CD1c-positive myeloid dendritic cell (primary cell): ENCODE data around the gene DIP2C.
"Not testable (repeated sequence)": the region's sequence is repeated elsewhere in the genome, so short reads cannot be mapped to it uniquely, and the experiment has no call there.

Source experiments
- DNase-seq: peaks from one replicate; pipeline ENCODE4 v3.0.0-alpha.2; 2016; ENCODE audit errors: extremely low spot score

The DIP2C gene

DNA sequence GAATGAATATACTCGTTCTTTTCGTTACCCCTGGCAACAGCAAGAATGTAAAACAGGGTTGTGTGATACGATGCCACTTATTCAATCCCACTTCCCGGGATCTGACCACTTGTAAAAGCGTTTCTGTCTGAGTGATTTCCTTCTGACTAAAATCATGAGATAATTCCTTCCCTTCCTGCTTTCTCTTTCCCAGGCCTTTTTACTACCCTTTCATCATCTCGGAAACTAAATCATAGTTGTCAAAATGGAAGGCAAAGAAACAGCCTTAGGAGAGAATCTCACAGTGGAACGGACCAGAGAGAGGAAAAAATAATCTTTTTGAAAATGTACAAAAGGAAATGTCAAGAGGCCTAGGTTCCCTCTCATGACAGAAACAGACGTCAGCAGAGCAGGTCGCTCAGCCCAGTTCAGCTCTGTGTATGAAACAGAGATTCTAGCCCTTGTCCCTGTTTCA is 29.8 kb downstream of the DIP2C start:
- DNase-seq = no peak

DNA sequence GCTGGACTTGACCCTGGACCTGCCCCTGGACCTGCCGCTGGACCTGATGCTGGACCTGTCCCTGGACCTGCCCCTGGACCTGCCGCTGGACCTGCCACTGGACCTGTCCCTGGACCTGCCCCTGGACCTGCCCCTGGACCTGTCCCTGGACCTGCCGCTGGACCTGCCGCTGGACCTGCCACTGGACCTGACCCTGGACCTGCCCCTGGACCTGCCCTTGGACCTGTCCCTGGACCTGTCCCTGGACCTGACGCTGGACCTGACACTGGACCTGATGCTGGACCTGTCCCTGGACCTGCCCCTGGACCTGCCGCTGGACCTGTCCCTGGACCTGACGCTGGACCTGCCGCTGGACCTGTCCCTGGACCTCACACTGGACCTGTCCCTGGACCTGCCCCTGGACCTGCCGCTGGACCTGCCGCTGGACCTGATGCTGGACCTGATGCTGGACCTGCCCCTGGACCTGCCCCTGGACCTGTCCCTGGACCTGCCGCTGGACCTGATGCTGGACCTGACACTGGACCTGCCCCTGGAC is 31.6 kb downstream of the DIP2C start:
- DNase-seq = not testable (repeated sequence)

DNA sequence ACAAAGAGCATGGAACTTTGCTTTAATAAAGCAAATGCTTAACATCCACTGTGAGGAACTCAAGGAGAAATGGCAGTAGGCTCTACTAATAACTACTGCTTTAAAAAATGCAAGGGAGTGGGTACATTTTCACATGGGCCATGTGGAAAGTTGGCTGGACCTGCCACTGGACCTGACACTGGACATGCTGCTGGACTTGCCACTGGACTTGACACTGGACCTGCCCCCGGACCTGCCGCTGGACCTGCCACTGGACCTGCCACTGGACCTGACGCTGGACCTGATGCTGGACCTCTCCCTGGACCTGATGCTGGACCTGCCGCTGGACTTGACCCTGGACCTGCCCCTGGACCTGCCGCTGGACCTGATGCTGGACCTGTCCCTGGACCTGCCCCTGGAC is 32.6 kb downstream of the DIP2C start:
- no peak for DNase-seq

DNA sequence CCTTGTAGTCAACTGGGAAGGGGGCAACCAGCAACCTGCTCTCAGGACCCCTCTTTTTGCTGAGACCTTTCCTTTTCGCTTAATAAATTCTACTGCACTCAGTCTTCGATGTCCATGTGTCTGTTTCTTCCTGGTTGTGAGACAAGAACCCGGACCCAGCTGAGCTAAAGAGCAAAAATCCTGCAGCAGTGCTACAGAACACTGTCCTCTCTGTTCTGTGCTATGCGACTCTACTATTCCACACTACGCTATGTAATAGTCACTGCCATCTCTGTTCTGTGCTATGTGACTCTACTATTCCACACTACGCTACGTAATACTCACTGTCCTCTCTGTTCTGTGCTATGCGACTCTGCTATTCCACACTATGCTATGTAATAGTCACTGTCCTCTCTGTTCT is 34.3 kb downstream of the DIP2C start:
- no peak for DNase-seq

DNA sequence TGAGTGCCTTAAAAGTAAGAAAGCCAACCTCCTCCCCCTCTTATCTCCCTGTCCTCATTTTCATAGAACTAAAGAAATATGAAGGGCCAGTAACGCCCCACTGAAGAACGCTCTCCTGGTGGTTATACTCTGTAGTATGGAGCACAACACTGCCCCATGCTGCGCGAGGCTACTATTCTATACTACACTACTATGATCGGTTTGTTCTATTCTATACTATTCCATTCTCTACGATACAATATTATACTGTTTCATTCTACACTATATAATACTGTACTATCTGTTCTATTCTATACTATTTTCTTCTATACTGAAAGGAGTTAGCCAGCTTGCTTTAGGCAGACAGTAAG is 34.8 kb downstream of the DIP2C start:
- DNase-seq = no peak

DNA sequence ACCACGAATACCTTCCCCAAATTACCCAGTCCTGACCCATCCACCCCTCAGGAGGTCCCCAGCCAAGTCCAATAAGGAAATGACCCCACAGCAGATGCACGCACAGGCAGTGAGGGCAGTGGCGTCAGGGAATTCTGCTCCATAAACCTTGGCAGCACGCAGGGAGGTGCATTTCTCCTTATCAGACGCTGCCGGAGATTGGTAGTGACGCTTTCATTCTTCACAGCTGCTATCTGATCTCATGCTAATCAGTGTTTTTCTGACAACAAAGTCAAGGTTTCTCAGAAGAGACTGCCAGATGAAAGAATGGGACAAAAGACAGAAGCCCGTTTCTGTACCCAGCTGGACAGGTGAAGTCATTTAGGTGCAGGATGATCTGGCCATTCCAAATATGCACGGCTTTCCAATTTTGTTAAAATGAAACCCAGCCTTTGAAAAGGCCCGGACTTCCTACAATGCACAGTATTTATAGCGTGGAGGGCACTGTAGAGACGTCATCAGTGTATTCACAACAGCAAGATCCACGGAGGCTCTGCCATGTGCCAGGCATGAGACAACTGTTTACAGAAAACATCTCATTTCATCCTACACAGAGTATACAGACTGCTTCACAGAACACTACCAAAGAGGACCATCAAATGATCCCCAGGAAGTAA is 35.3 kb downstream of the DIP2C start:
- no peak for DNase-seq

DNA sequence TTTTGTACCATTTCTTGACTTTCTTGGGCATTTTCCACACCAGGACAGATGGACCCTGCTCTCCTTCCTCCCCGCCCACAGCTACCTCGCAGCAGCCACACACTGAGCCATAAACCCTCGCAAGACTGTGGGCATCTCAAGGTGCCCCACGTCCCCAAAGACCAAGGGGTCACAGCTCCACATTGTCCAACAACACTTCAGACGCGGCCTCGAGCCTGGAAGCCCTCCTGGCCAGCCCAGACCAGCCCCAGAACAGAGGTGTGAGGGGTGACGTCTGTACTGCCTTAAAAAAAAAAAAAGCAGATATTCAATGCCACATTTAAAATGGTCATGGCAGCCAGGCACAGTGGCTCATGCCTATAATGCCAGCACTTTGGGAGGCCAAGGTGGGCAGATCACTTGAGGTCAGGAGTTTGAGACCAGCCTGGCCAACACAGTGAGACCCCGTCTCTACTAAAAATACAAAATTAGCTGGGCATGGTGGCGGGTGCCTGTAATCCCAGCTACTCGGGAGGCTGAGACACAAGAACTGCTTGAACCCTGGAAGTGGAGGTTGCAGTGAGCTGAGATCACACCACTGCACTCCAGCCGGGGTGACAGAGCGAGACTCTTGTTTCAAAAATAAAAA is 36.5 kb downstream of the DIP2C start:
- not testable (repeated sequence) for DNase-seq

DNA sequence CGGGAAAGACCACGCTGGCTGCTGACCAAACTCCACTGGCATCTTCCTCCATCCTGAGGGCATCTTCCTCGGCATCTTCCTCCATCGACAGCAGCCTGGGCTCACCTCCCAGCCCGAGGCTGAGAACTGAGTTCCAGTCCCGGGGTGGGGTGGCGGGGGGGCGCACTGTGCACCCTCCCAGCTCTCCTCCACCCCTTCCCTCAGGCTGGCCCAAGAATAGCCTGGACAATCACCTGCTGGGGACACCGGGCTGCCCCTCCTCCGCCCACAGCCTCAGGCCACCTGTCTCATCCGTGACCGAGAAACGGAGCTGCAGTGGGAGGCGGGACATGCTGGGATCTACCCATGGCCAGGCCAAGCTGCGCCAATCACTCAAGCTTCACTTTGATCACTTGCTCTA is 37.2 kb downstream of the DIP2C start:
- DNase-seq = no peak

DNA sequence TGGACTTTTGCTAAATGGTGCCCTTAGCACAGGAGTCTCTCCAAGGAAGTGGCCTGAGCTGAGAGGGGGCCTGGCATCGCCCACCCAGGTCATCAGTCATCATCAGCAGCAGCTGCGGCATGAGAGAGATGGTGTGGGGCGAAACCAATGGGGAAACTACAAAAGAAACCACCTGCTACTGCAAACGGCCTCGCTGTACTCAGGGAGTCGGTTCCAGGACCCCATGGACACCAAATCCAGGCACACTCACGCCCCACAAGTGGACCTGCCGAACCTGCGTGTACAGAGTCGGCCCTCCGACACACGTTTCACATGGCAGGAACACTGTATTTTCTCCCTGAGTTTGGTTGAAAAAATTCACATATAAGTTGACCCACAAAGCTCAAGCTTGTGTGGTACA is 37.8 kb downstream of the DIP2C start:
- no peak for DNase-seq

DNA sequence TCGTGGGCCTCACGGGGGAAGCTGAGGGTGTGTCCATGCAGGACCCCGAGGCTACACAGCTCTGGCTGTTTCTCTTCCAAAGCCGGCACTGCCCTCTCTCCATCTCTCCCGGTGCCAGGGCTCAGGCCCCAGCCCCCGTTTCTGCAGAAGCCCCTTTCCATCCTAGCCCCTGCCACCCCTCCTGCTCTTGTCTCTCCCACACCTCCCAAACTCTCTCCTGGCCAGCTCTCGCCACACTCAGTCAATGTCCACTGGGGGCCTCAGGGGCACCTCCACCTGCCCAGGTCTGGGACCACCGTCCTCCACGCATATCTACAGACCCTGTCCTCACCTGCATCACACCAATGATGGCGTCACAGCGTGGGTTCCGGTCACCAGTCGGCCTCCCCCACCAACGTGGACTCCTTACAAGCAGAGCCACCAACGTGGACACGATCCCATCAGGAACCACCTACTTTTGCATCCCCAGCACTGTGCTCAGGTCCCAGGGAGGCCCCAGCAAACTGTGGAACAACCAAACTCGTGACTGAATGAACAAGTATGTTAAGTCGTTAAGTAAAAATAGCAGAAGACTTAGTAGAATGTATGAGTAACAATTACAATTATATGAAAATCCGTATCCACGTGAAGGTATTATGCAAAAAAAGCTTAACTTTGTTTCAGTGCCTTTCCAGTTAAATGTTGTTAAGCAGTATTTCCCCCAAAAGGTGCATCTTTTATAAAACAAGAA is 38.4 kb downstream of the DIP2C start:
- DNase-seq = no peak

DNA sequence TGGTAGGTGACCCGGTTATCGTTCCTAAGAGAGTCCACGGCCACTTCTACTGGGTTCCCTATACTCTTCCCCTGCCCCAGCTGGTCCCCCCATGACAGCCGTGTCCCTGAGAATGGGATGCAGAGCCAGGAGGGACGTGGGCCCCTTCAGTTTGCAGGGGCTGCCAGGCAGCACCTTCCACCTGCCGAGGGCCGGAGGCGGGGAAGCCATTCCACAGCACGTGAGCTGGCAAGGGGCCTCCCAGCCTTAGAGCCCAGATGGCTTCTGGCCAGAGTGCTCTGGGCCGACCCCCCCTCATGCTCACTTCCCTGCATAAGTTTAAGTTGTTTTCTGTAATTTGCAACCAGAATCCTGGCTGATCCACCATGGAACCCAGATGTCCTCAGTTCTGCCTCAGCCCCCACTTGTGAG is 39.0 kb downstream of the DIP2C start:
- DNase-seq = no peak

DNA sequence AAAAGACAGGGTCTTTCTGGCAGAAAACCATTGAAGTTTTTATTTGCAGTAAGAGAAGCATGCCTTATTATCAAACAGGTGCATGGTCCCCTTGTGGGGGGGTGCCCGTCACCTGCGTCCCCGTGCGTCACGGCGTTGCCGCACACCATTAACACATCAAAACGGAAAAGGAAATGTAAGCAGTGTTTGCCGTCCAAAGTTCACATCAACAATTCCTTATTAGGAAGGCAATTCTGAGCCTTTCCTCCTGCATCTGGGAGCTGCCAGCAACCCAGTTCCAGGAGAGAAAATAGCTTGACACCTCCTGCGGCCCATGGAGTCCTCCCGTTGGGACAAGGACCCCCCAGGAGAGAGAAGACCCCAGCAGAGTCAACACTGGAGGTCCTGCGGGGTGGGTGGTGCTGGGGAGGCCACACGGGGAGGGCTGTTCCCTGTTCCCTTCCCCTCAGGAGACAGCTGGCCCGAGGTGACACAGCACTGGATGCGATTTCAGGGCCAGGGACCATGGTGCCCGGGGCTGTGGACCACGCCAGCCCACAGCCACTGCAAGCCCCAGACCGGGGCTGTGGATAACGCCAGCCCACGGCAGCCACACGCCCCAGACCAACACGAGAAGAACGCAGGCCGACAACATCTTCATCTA is 39.5 kb downstream of the DIP2C start:
- DNase-seq = no peak

DNA sequence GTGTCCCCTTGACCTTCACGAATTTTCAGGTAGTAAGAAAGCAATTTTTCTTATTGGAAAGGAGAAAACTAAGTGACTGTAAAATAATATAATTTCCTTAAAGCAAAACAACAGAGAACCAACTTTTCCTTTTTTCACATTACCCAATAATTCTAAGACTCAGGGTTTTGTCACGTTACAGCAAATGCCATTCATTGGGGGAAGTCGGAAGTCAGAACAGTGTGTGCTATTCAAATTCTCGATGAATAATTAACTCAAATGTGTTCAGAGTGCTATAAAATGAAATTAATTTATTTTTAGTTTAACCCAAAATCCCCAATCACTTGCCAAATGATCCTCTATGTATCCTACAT is 40.0 kb downstream of the DIP2C start:
- DNase-seq = no peak

DNA sequence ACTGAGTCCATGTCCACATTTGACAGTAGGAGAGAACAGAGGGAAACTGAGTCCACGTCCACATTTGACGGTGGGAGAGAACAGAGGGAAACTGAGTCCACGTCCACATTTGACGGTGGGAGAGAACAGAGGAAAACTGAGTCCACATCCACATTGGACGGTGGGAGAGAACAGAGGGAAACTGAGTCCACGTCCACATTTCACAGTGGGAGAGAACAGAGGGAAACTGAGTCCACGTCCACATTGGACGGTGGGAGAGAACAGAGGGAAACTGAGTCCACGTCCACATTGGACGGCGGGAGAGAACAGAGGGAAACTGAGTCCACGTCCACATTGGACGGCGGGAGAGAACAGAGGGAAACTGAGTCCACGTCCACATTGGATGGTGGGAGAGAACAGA is 42.4 kb downstream of the DIP2C start:
- not testable (repeated sequence) for DNase-seq

DNA sequence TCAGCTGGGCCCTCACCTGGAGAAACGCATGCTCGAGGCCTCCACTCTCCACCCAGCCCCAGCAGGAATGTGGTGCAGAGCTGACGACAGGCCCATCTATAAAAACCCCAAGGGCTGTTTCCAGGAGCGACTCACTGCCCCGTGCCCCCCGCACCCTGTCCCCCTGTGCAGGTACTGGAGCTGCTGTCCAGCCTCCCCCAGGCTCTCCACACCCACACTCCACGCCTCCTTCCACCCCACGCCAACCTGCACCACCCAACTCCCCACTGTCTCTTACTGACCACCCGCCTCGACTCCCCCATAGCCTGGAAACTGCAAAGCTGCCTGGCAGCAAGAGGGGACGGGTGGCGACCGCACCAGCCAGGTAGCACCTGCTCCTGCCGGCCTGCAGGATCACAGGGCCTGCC is 43.3 kb downstream of the DIP2C start:
- DNase-seq = no peak

DNA sequence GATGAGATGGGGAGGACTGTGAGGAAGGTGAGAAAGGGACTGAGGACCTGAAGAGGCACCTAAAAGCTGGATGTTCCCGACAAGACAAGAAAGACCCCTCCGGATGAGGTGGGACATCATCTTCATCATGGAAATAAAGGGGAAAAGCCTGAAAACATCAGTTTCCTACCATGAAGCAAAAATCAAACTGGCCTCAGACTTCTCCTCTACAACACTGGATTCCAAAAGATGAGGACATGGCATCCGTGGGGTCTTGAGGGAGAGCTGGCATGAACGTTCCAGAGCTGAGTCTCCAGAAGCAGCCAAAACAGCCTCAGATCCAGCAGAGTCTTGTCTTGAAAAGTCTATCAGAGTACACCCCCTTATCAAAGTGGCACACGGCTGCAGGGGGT is 44.5 kb downstream of the DIP2C start:
- no peak for DNase-seq

DNA sequence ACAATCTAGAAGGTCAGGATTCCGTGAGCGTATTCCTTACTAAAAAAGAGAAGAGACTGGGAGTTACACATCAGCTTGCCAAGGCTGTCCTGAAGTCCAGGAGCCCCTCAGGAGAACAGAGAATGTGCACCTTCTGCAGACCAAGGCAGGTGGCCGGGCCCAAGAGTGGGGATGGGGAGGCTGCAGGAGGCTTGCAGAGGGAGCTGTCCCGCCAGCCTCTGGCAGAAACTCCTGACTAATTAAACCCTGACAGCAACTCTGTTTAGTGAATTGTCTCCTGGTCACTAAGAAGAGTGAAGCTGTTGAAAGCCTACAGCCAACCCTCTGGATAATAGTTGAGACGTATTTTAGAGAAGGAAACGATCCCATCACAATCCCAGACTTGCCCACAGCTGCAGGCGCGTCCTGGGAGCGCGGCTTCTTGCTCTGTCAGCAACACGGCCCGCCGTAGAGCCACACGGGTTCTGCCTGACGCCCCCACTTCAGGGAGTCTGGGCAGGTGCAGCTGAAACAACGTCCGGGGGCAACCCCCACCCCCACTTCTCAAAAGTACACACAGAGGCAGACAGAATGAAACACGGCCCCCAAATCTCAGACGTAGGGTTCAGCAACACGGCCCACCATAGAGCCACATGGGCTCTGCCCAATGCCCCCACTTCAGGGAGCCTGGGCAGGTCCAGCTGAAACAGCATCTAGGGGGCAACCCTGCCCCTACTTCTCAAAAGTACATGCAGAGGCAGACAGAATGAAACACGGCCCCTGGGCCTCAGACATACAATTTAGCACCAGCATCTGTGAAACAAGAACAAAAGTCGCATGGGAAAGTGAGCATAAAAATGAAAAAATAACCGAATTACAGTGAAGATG is 45.2 kb downstream of the DIP2C start:
- no peak for DNase-seq

DNA sequence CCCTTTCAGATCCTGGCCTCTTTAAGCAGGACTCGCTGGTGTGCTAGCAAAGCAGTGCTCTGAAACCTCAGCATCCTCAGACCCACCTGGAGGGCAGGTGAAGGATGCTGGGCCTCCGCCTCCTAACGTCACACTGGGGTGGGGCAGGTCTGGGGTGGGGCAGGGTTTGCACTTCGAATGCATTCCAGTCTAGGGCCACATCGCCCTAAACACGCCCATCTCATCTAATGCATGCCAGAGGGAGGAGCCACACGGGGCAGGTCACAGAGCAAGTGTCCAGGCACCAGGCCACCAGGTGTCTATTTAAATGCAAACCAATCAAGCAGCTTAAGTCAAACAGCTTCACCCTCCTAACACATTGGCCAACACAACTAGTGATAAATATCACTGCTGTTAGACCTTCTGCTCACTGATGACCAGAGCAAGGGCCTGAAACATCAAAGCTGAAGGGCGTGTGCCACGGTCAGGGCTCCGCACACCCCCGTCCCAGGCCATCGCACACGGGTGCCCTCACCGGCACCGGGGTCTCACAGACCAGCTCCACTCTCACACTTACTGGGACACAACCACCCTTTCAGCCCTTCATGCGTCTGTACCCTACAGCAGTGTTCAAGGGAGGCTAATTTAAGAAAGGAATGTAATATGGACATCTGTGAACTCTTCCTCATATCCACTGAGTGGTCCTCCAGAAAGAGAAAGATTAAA is 47.1 kb downstream of the DIP2C start:
- DNase-seq = no peak

DNA sequence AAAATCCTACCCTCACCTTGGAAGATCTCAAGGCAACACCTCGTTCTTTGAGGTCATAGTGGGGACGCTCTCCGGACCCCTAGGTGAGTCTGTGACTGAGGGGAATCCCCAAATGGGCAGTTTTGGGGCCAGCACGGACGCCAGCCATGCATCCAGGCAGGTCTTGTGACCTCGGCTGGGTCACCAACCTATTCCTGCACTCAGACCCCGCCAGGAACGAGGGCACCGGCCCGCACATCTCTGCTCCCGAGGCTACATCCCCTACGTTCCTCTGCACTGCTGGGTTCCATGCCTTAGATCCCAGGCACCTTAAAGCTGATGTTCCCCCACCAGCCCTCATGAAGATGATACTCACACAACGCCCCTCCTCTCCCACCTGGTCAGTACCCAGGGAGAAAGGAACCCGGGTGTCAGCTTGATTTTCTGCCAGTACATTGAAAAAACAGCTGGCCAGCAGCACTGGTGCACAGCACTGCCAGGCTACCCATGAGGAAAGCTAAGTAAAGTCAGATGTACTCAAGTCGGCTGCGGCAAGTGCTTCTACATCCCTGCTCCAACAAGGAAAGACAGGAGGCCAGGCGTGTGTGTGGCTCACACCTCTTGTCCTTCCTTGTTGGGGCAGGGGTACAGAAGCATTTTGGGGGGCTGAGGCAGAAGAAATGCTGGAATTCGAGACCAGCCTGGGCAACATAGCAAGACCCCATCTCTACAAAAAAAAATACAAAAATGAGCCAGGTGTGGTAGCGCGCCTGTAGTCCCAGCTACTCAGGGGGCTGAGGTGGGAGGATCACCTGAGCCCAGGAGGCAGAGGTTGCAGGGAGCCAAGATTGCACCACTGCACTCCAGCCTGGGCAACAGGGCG is 48.1 kb downstream of the DIP2C start:
- no peak for DNase-seq

DNA sequence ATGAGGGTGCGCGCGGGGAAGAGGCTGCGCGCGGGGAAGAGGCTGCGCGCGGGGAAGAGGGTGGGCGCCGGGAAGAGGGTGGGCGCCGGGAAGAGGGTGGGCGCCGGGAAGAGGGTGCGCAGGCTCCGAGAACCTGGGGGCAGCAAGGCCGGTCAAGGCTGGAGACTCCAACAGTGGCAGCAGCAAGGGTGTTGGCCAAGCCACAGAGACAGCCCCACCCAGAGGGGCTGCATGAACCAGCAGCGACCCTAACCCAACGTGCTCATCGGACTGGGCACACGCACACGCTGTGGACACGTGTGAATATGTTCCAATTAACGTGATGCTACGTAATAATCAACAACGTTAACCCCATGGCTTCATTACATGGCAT is 48.8 kb downstream of the DIP2C start:
- DNase-seq = no peak
